Mesendoderm (in vitro differentiated cells): ENCODE results near the gene NMRK2.
A peak's percentile ranks its signal among the peaks of the same experiment; 100 is the strongest.

Source experiments
- DNase-seq: peaks from one replicate; pipeline ENCODE4 v3.0.0; 2013
- H2AK5ac ChIP-seq: 2 replicates; pipeline ENCODE4 v1.6.1; 2013; ENCODE audit warnings: low read length, inconsistent platforms
- H2BK120ac ChIP-seq: 2 replicates; pipeline ENCODE4 v1.6.1; 2013; ENCODE audit warnings: low read depth, mild to moderate bottlenecking, low read length, moderate library complexity, mixed read lengths
- H2BK15ac ChIP-seq: replicated peaks from 2 replicates; pipeline ENCODE4 v1.6.1; 2013; ENCODE audit warnings: low read depth, mild to moderate bottlenecking, moderate library complexity
- H2BK5ac ChIP-seq: 2 replicates; pipeline ENCODE4 v1.6.1; 2013; ENCODE audit warnings: low read length, inconsistent platforms
- H3K18ac ChIP-seq: 2 replicates; pipeline ENCODE4 v1.6.1; 2013; ENCODE audit warnings: mild to moderate bottlenecking, low read length, mixed read lengths
- H3K23ac ChIP-seq: one replicate; pipeline ENCODE4 v1.6.1; 2013; ENCODE audit warnings: low read length
- H3K27ac ChIP-seq: 2 replicates; pipeline ENCODE4 v1.5.1; 2013; ENCODE audit warnings: low read depth, mild to moderate bottlenecking, inconsistent platforms, low read length, moderate library complexity
- H3K27me3 ChIP-seq: 2 replicates; pipeline ENCODE4 v1.6.1; 2013; ENCODE audit warnings: low read length, control low read depth, mild to moderate bottlenecking, inconsistent platforms; ENCODE audit not compliant: insufficient read depth, poor library complexity
- H3K36me3 ChIP-seq: 2 replicates; pipeline ENCODE4 v1.6.1; 2013; ENCODE audit warnings: low read length, inconsistent platforms; ENCODE audit not compliant: control insufficient read depth, insufficient read depth
- H3K4ac ChIP-seq: one replicate; pipeline ENCODE4 v1.6.1; 2013; ENCODE audit warnings: low read depth, mild to moderate bottlenecking, low read length, moderate library complexity
- H3K4me1 ChIP-seq: 2 replicates; pipeline ENCODE4 v1.6.1; 2013; ENCODE audit warnings: low read depth, low read length, inconsistent platforms; ENCODE audit not compliant: control insufficient read depth
- H3K4me2 ChIP-seq: 2 replicates; pipeline ENCODE4 v1.6.1; 2013; ENCODE audit warnings: low read length
- H3K4me3 ChIP-seq: 2 replicates; pipeline ENCODE4 v1.5.1; 2013; ENCODE audit warnings: mild to moderate bottlenecking, low read length
- H3K56ac ChIP-seq: one replicate; pipeline ENCODE4 v1.6.1; 2013; ENCODE audit warnings: low read length
- H3K79me1 ChIP-seq: 2 replicates; pipeline ENCODE4 v1.6.1; 2013; ENCODE audit warnings: low read length, inconsistent platforms
- H3K79me2 ChIP-seq: 2 replicates; pipeline ENCODE4 v1.6.1; 2013; ENCODE audit warnings: mild to moderate bottlenecking, low read length; ENCODE audit not compliant: control insufficient read depth, insufficient read depth
- H3K9ac ChIP-seq: 2 replicates; pipeline ENCODE4 v1.6.1; 2013; ENCODE audit warnings: low read length, inconsistent platforms
- H4K5ac ChIP-seq: one replicate; pipeline ENCODE4 v1.6.1; 2013; ENCODE audit warnings: low read length
- H4K8ac ChIP-seq: one replicate; pipeline ENCODE4 v1.6.1; 2013; ENCODE audit warnings: low read depth, mild to moderate bottlenecking, control low read depth, low read length, moderate library complexity
- WGBS: extraction: QIAGEN DNeasy Blood & Tissue Kit; methylation state at CpG from one replicate; pipeline ENCODE4 v1.1.7; 2013; ENCODE audit warnings: low lambda C conversion rate, missing lambda C conversion rate; ENCODE audit not compliant: insufficient coverage; ENCODE audit errors: extremely low coverage; 5-methylcytosine and 5-hydroxymethylcytosine counted together

Gene NMRK2

GRCh38 chr19:3907626-3908265 is 25.1 kb upstream of the NMRK2 start:
- H2BK15ac ChIP-seq: no peak overlapping the region
- no peaks in the 10 kb centered on the region for H3K27me3 ChIP-seq
- no peaks in the 10 kb centered on the region for H3K36me3 ChIP-seq
- H2AK5ac ChIP-seq: no peak overlapping the region
- no peak overlapping the region for H3K4me3 ChIP-seq
- H4K5ac ChIP-seq: no peak overlapping the region
- H2BK5ac ChIP-seq: no peak overlapping the region
- H3K18ac ChIP-seq: no peak overlapping the region
- no peak overlapping the region for H4K8ac ChIP-seq
- H3K4ac ChIP-seq: no peak overlapping the region
- H2BK120ac ChIP-seq: no peak overlapping the region
- no peak overlapping the region for H3K4me2 ChIP-seq
- H3K9ac ChIP-seq: no peak overlapping the region
- H3K27ac ChIP-seq: no peak overlapping the region
- H3K56ac ChIP-seq: no peak overlapping the region
- no CpG with 5 or more reads among the region's 50 CpGs for WGBS
- no peaks in the 10 kb centered on the region for H3K79me1 ChIP-seq
- H3K23ac ChIP-seq: peak overlapping the region; percentile 89
- H3K79me2 ChIP-seq: no peaks in the 10 kb centered on the region
- no peak for DNase-seq
- H3K4me1 ChIP-seq: no peaks in the 10 kb centered on the region

DNA sequence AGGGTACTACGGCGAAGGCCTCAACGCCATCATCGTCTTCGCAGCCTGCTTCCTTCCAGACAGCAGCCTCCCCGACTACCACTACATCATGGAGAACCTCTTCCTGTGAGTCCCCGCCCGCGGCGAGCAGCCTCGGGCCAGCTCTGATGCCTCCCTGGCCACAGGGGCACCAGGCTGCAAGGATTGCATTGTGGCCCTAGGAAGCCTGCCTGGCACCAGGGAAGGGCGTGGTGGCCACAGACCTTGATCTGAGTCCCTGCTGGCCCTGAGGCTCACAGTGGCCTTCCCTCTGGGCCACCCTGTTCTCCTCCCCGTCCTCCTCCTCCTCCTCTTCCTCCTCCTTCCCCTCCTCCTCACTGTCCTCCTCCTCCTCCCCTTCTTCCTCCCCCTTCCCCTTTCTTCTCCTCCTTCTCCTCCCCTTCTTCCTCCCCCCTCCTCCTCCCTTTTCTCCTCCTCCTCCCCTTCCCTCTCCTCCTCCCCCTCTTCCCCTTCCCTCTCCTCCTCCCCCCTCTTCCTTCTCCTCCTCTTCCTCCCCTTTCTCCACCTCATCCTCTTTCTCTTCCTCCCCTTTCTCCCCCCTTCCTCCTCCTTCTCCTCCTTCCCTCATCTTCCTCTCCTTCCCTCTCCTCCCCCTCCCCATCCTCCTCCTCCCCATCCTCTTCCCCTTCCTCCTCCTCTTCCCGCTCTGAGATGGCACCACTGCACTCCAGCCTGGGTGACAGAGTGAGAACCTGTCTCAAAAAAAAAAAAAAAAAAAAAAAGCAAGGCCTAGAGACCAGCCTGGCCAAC is 24.4 kb upstream of the NMRK2 start:
- Histone ChIP-seq H3K79me1 (no peaks in the 10 kb centered on the region), H3K4me2 (no peak overlapping the region), H3K79me2 (no peaks in the 10 kb centered on the region), H3K27me3 (no peaks in the 10 kb centered on the region), H3K4ac (no peak overlapping the region), H3K9ac (no peak overlapping the region), H2BK15ac (no peak overlapping the region), H2BK5ac (no peak overlapping the region), H3K18ac (no peak overlapping the region), H3K23ac (peak overlapping the region; percentile 89), H3K56ac (no peak overlapping the region), H4K8ac (no peak overlapping the region), H2AK5ac (no peak overlapping the region), H2BK120ac (no peak overlapping the region), H3K36me3 (no peaks in the 10 kb centered on the region), H4K5ac (no peak overlapping the region), H3K4me1 (no peaks in the 10 kb centered on the region), H3K4me3 (no peak overlapping the region), H3K27ac (no peak overlapping the region)
- no CpG with 5 or more reads among the region's 14 CpGs for WGBS
- DNase-seq: no peak

DNA sequence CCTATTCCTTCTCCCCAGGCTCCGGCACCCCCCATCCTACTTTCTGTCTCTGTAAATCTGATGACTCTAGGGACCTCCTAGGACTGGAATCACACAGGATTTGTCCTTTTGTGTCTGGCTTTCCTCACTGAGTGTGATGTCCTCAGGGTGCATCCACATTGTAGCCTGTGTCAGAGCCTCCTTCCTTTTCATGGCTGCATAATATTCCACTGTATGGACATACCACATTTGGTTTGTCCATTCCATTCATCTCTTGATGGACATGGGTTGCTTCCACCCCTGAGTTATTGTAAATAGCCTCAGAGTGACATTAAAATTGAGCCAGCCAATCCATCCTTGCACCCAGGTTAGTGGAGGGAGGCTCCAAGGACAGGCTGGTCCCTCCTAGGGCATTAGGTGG is 22.8 kb upstream of the NMRK2 start:
- Histone ChIP-seq H3K23ac (no peak overlapping the region), H4K5ac (no peak overlapping the region), H3K79me1 (no peaks in the 10 kb centered on the region), H3K4me2 (no peak overlapping the region), H3K56ac (no peak overlapping the region), H3K79me2 (no peaks in the 10 kb centered on the region), H3K27me3 (no peaks in the 10 kb centered on the region), H2BK15ac (no peak overlapping the region), H3K4me3 (no peak overlapping the region), H2BK120ac (no peak overlapping the region), H3K18ac (no peak overlapping the region), H4K8ac (no peak overlapping the region), H3K27ac (no peak overlapping the region), H2AK5ac (no peak overlapping the region), H3K36me3 (no peaks in the 10 kb centered on the region), H3K9ac (no peak overlapping the region), H3K4ac (no peak overlapping the region), H2BK5ac (no peak overlapping the region), H3K4me1 (no peaks in the 10 kb centered on the region)
- no CpG with 5 or more reads among the region's 1 CpG for WGBS
- DNase-seq: no peak

DNA sequence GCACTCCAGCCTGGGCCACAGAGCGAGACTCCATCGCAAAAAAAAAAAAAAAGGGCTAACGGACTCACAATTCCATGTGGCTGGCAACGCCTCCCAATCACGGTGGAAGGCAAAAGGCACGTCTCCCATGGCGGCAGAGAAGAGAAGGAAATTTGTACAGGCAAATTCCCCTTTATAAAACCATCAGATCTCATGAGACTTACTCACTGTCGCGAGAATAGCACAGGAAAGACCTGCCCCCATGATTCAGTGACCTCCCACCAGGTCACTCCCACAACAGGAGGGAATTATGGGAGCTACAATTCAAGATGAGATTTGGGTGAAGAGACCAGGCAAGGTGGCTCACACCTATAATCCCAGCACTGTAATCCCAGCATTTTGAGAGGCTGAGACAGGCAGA is 18.7 kb upstream of the NMRK2 start:
- Histone ChIP-seq H3K4me1 (no peaks in the 10 kb centered on the region), H3K23ac (no peak overlapping the region), H3K4me2 (no peak overlapping the region), H3K4ac (no peak overlapping the region), H3K9ac (no peak overlapping the region), H3K56ac (no peak overlapping the region), H4K5ac (no peak overlapping the region), H3K27ac (no peak overlapping the region), H4K8ac (no peak overlapping the region), H2BK5ac (no peak overlapping the region), H3K18ac (no peak overlapping the region), H3K27me3 (no peaks in the 10 kb centered on the region), H3K79me2 (no peaks in the 10 kb centered on the region), H2BK120ac (no peak overlapping the region), H3K4me3 (no peak overlapping the region), H2AK5ac (no peak overlapping the region), H3K36me3 (no peaks in the 10 kb centered on the region), H3K79me1 (no peaks in the 10 kb centered on the region), H2BK15ac (no peak overlapping the region)
- no CpG with 5 or more reads among the region's 9 CpGs for WGBS
- peak; percentile 13 for DNase-seq

DNA sequence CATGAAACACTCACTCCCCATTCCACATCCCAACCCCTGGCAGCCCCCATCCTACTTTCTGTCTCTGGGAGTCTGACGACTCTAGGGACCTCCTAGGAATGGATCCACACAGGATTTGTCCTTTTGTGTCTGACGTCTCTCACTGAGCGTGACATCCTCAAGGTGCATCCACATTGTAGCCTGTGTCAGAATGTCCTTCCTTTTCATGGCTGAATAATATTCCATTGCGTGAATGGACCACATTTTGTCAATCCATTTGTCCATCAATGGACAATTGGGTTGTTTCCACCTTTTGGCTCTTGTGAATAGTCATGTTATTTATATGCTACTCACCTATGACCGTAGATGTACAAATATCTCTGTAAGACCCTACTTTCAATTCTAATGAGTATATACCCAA is 16.8 kb upstream of the NMRK2 start:
- Histone ChIP-seq H3K27me3 (no peaks in the 10 kb centered on the region), H3K4ac (no peak overlapping the region), H2BK5ac (no peak overlapping the region), H3K23ac (no peak overlapping the region), H3K4me2 (no peak overlapping the region), H2BK15ac (no peak overlapping the region), H3K4me1 (no peaks in the 10 kb centered on the region), H3K79me1 (no peaks in the 10 kb centered on the region), H3K9ac (no peak overlapping the region), H3K4me3 (no peak overlapping the region), H3K36me3 (no peaks in the 10 kb centered on the region), H2AK5ac (no peak overlapping the region), H3K18ac (no peak overlapping the region), H4K5ac (no peak overlapping the region), H4K8ac (no peak overlapping the region), H3K27ac (no peak overlapping the region), H3K79me2 (no peaks in the 10 kb centered on the region), H2BK120ac (no peak overlapping the region), H3K56ac (no peak overlapping the region)
- WGBS: no CpG with 5 or more reads among the region's 5 CpGs
- no peak for DNase-seq
